ENCODE results near the gene TBC1D9.

DNA sequence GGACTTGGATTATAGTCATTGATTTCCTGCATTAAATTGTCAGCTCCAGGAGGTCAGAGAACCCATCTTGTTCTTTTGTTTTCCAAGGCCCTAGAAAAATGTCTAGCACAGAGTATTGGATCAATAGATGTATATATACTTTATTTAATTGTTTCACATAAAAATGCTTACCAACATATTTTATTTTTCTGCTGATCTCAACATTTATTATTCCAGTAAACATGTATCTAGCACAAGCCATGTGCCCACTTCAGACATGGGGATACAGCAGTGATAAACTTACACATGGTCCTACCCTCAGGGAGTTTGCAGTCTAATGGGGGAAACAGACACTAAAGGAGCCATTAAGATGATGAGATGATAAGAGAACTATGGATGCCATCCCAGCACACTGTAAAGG lies 49.1 kb upstream of the TBC1D9 start:
- no peak for TF ChIP-seq CTCF (IDR thresholded peaks at IDR 0.05)
- TF ChIP-seq POLR2AphosphoS5 (IDR thresholded peaks at IDR 0.05; ENCODE audit: low read depth, low read length): no peak
